Measurements from ENCODE around the gene HLA-F.

HLA-F gene

GRCh38 chr6:29744621-29745020 is 21.4 kb downstream of the HLA-F start:
- no peak overlapping the region for H3K27ac ChIP-seq
- TF ChIP-seq, protein P1, sequence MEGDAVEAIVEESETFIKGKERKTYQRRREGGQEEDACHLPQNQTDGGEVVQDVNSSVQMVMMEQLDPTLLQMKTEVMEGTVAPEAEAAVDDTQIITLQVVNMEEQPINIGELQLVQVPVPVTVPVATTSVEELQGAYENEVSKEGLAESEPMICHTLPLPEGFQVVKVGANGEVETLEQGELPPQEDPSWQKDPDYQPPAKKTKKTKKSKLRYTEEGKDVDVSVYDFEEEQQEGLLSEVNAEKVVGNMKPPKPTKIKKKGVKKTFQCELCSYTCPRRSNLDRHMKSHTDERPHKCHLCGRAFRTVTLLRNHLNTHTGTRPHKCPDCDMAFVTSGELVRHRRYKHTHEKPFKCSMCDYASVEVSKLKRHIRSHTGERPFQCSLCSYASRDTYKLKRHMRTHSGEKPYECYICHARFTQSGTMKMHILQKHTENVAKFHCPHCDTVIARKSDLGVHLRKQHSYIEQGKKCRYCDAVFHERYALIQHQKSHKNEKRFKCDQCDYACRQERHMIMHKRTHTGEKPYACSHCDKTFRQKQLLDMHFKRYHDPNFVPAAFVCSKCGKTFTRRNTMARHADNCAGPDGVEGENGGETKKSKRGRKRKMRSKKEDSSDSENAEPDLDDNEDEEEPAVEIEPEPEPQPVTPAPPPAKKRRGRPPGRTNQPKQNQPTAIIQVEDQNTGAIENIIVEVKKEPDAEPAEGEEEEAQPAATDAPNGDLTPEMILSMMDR (conservative IDR thresholded peaks at IDR 0.05): no peak

DNA sequence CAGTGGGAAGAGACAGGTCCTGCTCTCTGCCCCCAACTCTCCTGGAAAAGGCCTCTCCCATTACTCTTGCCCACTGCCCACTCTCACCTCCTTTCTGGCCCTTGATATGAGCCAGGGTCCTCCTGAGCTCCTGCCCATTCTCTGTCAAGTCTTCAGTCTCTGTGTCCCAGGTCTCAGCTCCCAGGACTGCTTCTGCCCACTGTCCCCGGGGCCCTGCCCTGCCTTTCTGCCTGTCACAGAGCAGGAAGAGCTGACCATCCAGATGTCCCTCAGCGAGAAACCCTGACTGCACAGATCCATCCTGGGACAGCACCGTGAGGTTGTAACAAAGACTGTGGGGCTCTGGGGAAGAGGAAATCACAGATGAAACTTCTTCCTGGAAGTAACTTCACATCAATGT is 22.2 kb downstream of the HLA-F start:
- no peak overlapping the region for H3K27ac ChIP-seq
- TF ChIP-seq, protein P1 (conservative IDR thresholded peaks at IDR 0.05): no peak

- no peak overlapping the region for H3K27ac ChIP-seq
- TF ChIP-seq, protein P1 (conservative IDR thresholded peaks at IDR 0.05): no peak
These were observed 22.7 kb downstream of the HLA-F start for GRCh38 chr6:29745855-29746449.

DNA sequence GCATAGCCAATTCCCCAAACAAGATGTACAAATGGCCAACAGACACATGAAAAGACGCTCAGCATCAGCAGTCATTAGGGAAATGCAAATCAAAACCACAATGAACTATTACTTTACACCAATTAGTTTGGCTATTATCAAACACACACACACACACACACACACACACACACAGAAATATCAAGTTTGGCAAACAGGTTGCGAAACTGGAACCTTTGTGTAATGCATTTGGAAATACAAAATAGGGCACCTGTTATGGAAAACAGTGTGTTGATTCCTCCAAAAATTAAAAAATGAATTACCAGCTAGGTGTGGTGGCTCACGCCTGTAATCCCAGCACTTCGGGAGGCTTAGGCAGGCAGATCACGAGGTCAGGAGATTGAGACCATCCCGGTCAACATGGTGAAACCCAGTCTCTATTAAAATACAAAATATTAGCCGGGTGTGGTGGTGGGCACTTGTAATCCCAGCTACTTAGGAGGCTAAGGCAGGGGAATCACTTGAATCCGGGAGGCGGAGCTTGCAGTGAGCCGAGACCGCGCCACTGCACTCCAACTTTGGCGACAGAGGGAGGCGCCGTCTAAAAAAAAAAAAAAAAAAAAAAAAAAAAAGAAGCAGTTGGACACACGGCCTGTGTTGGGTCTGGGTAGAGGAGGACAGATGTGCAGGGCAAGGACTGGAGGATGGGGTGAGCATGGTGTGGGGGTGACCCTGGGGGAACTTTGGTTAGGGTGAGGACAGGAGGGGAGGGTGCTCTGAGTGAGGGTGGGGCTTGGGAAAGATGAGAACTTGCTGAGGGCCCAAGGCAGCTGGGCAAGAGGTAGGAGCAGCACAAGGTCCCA is 23.8 kb downstream of the HLA-F start:
- H3K27ac ChIP-seq: no peak overlapping the region
- TF ChIP-seq, protein P1 (conservative IDR thresholded peaks at IDR 0.05): no peak

GRCh38 chr6:29747688-29748250 is 24.5 kb downstream of the HLA-F start:
- TF ChIP-seq, protein P1 (conservative IDR thresholded peaks at IDR 0.05): no peak
- no peak overlapping the region for H3K27ac ChIP-seq

GRCh38 chr6:29748391-29749307 is 25.4 kb downstream of the HLA-F start:
- peak overlapping the region; percentile 20; the same call in 1 of the 2 replicates for H3K27ac ChIP-seq
- TF ChIP-seq, protein P1 (conservative IDR thresholded peaks at IDR 0.05): no peak

Data from VCaP (cell line).